IMR-90 (cell line): ENCODE data around the gene RIC8B. TPM values are rescaled to one million over a fixed set of nuclear protein-coding genes. Genes with fewer than 3 reads are reported as not detected.

ENCODE experiments used
- ATAC-seq: fragments of 200-7000 bp; cut with Tn5 transposase; 2 replicates; pipeline ENCODE4 v1.9.1; 2020; ENCODE audit warnings: low read depth, mild to moderate bottlenecking, moderate library complexity
- BruUV-seq: library from RNA; stranded (reverse); fragments of 400-500 nt; replicated peaks from 2 replicates; lab custom pipeline; 2021; lab: Mats Ljungman, UMichigan
- CTCF ChIA-PET: fragments of 300-600 bp; formaldehyde crosslinking; extraction: SDS; loops from one replicate; lab custom pipeline; 2021; ENCODE audit warnings: antibody characterized with exemption; lab: Yijun Ruan, JAX
- POLR2A ChIA-PET: fragments of 300-600 bp; sonication (Branson Sonifier 250); formaldehyde crosslinking; loops from one replicate; lab custom pipeline; 2022; ENCODE audit warnings: antibody characterized with exemption; ENCODE audit not compliant: unreplicated experiment; lab: Charles Lee
- DNase-seq: peaks from one replicate; pipeline ENCODE4 v3.0.0; 2013
- H2AFZ ChIP-seq: replicated peaks from 2 replicates; pipeline ENCODE3; 2013; ENCODE audit warnings: low read length, mild to moderate bottlenecking; ENCODE audit not compliant: poor library complexity
- H2AK5ac ChIP-seq: 2 replicates; pipeline ENCODE4 v1.6.1; 2013; ENCODE audit warnings: low read depth, low read length, inconsistent platforms
- H2AK9ac ChIP-seq: replicated peaks from 2 replicates; pipeline ENCODE3; 2013; ENCODE audit warnings: mild to moderate bottlenecking, low read depth, low read length, moderate library complexity; ENCODE audit not compliant: poor library complexity
- H2BK120ac ChIP-seq: 2 replicates; pipeline ENCODE4 v1.6.1; 2013; ENCODE audit warnings: low read depth, low read length, inconsistent platforms
- H2BK15ac ChIP-seq: 3 replicates; pipeline ENCODE4 v1.6.1; 2013; ENCODE audit warnings: low read depth, low read length, inconsistent platforms
- H2BK20ac ChIP-seq: 2 replicates; pipeline ENCODE4 v1.6.1; 2013; ENCODE audit warnings: low read depth, mild to moderate bottlenecking, inconsistent platforms, low read length, moderate library complexity
- H2BK5ac ChIP-seq: 2 replicates; pipeline ENCODE4 v1.6.1; 2013; ENCODE audit warnings: mild to moderate bottlenecking, low read depth, low read length, inconsistent platforms; ENCODE audit not compliant: poor library complexity, severe bottlenecking
- H3K14ac ChIP-seq: replicated peaks from 2 replicates; pipeline ENCODE4 v1.6.1; 2013; ENCODE audit warnings: low read depth, low read length, inconsistent platforms
- H3K18ac ChIP-seq: 2 replicates; pipeline ENCODE4 v1.6.1; 2013; ENCODE audit warnings: low read depth, low read length, control low read depth
- H3K23ac ChIP-seq: 2 replicates; pipeline ENCODE4 v1.6.1; 2013; ENCODE audit warnings: low read depth, low read length, inconsistent platforms
- H3K27ac ChIP-seq: 2 replicates; pipeline ENCODE4 v1.5.1; 2013; ENCODE audit warnings: mild to moderate bottlenecking, control low read depth, low read length; ENCODE audit not compliant: insufficient read depth
- H3K27me3 ChIP-seq: 2 replicates; pipeline ENCODE4 v1.6.1; 2013; ENCODE audit warnings: low read length; ENCODE audit not compliant: control insufficient read depth, insufficient read depth
- H3K36me3 ChIP-seq: 2 replicates; pipeline ENCODE4 v1.6.1; 2013; ENCODE audit warnings: low read length, mixed read lengths; ENCODE audit not compliant: control insufficient read depth, insufficient read depth
- H3K4ac ChIP-seq: 2 replicates; pipeline ENCODE4 v1.6.1; 2013; ENCODE audit warnings: low read depth, low read length, inconsistent platforms
- H3K4me1 ChIP-seq: 2 replicates; pipeline ENCODE4 v1.6.1; 2013; ENCODE audit warnings: low read length, mixed read lengths; ENCODE audit not compliant: control insufficient read depth, insufficient read depth
- H3K4me2 ChIP-seq: 2 replicates; pipeline ENCODE4 v1.6.1; 2013; ENCODE audit warnings: low read depth, mild to moderate bottlenecking, control low read depth, low read length, moderate library complexity
- H3K4me3 ChIP-seq: 2 replicates; pipeline ENCODE4 v1.5.1; 2013; ENCODE audit warnings: low read depth, mild to moderate bottlenecking, control low read depth, low read length, moderate library complexity; ENCODE audit not compliant: insufficient read depth
- H3K56ac ChIP-seq: 2 replicates; pipeline ENCODE4 v1.6.1; 2013; ENCODE audit warnings: low read length, inconsistent platforms; ENCODE audit not compliant: insufficient read depth; ENCODE audit errors: extremely low read depth
- H3K79me1 ChIP-seq, 2 experiments: 2 replicates each; pipeline ENCODE4 v1.6.1; 2013; ENCODE audit warnings: low read length in 2 of 2, inconsistent platforms in 1 of 2, low read depth in 1 of 2
- H3K9ac ChIP-seq: 2 replicates; pipeline ENCODE4 v1.6.1; 2013; ENCODE audit warnings: low read depth, low read length, control low read depth
- H3K9me1 ChIP-seq: 2 replicates; pipeline ENCODE4 v1.6.1; 2013; ENCODE audit warnings: low read length, inconsistent platforms; ENCODE audit not compliant: insufficient read depth
- H3K9me3 ChIP-seq: 2 replicates; pipeline ENCODE4 v1.6.1; 2013; ENCODE audit warnings: low read length; ENCODE audit not compliant: control insufficient read depth, insufficient read depth
- H4K20me1 ChIP-seq: 2 replicates; pipeline ENCODE4 v1.6.1; 2013; ENCODE audit warnings: low read length, inconsistent platforms; ENCODE audit not compliant: insufficient read depth
- H4K5ac ChIP-seq: 2 replicates; pipeline ENCODE4 v1.6.1; 2013; ENCODE audit warnings: mild to moderate bottlenecking, low read depth, low read length, control low read depth
- H4K8ac ChIP-seq, 2 experiments: 2 replicates each; pipeline ENCODE4 v1.6.1; 2013; ENCODE audit warnings: low read depth in 2 of 2, low read length in 2 of 2, control low read depth in 1 of 2, inconsistent platforms in 1 of 2
- H4K91ac ChIP-seq: 2 replicates; pipeline ENCODE4 v1.6.1; 2013; ENCODE audit warnings: low read depth, low read length, inconsistent platforms; ENCODE audit not compliant: insufficient read depth
- BHLHE40 ChIP-seq: fragments of 150-350 bp; IDR thresholded peaks from 2 replicates; pipeline ENCODE4 v1.6.1; 2016; ENCODE audit warnings: mild to moderate bottlenecking, low read depth, low read length
- CEBPB ChIP-seq: IDR thresholded peaks from 2 replicates; pipeline ENCODE4 v1.6.1; 2012; ENCODE audit warnings: low read depth, low read length, improper control_type of control experiment
- CHD1 ChIP-seq: IDR thresholded peaks from 2 replicates; pipeline ENCODE4 v1.6.1; 2012; ENCODE audit warnings: low read depth, low read length, improper control_type of control experiment
- FOS ChIP-seq: fragments of 150-350 bp; IDR thresholded peaks from 2 replicates; pipeline ENCODE4 v1.6.1; 2016; ENCODE audit warnings: low read depth, low read length
- MAFK ChIP-seq: IDR thresholded peaks from 2 replicates; pipeline ENCODE4 v1.6.1; 2012; ENCODE audit warnings: low read depth, low read length, improper control_type of control experiment
- MAZ ChIP-seq: IDR thresholded peaks from 2 replicates; pipeline ENCODE4 v1.6.1; 2012; ENCODE audit warnings: low read depth, mild to moderate bottlenecking, low read length, improper control_type of control experiment, moderate library complexity, borderline replicate concordance
- MXI1 ChIP-seq: IDR thresholded peaks from 2 replicates; pipeline ENCODE4 v1.6.1; 2012; ENCODE audit warnings: low read depth, mild to moderate bottlenecking, low read length, moderate library complexity, borderline replicate concordance
- NFE2L2 ChIP-seq: fragments of 150-350 bp; IDR thresholded peaks from 2 replicates; pipeline ENCODE4 v1.6.1; 2016; ENCODE audit warnings: low read depth, mild to moderate bottlenecking, low read length
- POLR2A ChIP-seq: IDR thresholded peaks from 2 replicates; pipeline ENCODE4 v1.6.1; 2012; ENCODE audit warnings: mild to moderate bottlenecking, low read depth, low read length
- RAD21 ChIP-seq: IDR thresholded peaks from 2 replicates; pipeline ENCODE4 v1.6.1; 2012; ENCODE audit warnings: low read length, improper control_type of control experiment
- RCOR1 ChIP-seq: IDR thresholded peaks from 2 replicates; pipeline ENCODE4 v1.6.1; 2012; ENCODE audit warnings: mild to moderate bottlenecking, low read length, improper control_type of control experiment; ENCODE audit not compliant: insufficient replicate concordance
- RFX5 ChIP-seq: IDR thresholded peaks from 2 replicates; pipeline ENCODE4 v1.8.0; 2012; ENCODE audit warnings: low read depth, mild to moderate bottlenecking, low read length, moderate library complexity
- SMC3 ChIP-seq: fragments of 150-350 bp; IDR thresholded peaks from 2 replicates; pipeline ENCODE4 v1.6.1; 2016; ENCODE audit warnings: low read depth, mild to moderate bottlenecking, antibody characterized with exemption, low read length, moderate library complexity
- WGBS, 2 experiments: methylation state at CpG; one replicate each; pipeline versions ENCODE4 v1.1.5 to v1.1.7; 2013; ENCODE audit warnings: missing lambda C conversion rate in 2 of 2; ENCODE audit not compliant: insufficient read length in 1 of 2; ENCODE audit errors: extremely low coverage in 2 of 2; 5-methylcytosine and 5-hydroxymethylcytosine counted together
- dilution Hi-C: fragments of 300-500 bp; cut with HindIII; formaldehyde crosslinking; loops from one replicate; pipeline ENCODE4 v1.14.3; 2018; ENCODE audit warnings: low sequenced_read_pairs; ENCODE audit not compliant: unreplicated experiment
- in situ Hi-C: fragments of 300-500 bp; cut with MboI; formaldehyde crosslinking; loops from 3 replicates; pipeline ENCODE4 v1.14.3; 2019; ENCODE audit warnings: low sequenced_read_pairs, inconsistent platforms, mixed read lengths
- intact Hi-C: fragments of 100-400 bp; cut with micrococcal nuclease; formaldehyde crosslinking; loops from 2 replicates; pipeline ENCODE4 v1.10.0; 2022
- polyA plus RNA-seq, 3 experiments: library from polyadenylated mRNA; depleted of rRNA; stranded (reverse); fragments of >200 nt; gene quantifications; 2 replicates each; pipeline ENCODE4 v1.2.3, GENCODE V29; 2012; ENCODE audit warnings: low replicate concordance in 1 of 3
- total RNA-seq: library from RNA; depleted of rRNA; stranded (reverse); fragments of >200 nt; gene quantifications from 2 replicates; pipeline ENCODE4 v1.2.3, GENCODE V29; 2012
- TF ChIP-seq, protein P1 (sequence below): fragments of 150-350 bp; IDR thresholded peaks from 2 replicates; pipeline ENCODE4 v1.6.1; 2016; ENCODE audit warnings: low read depth, mild to moderate bottlenecking, low read length, moderate library complexity, borderline replicate concordance
- TF ChIP-seq, protein P2 (sequence below): conservative IDR thresholded peaks from 2 replicates; pipeline ENCODE4 v1.5.1; 2012; ENCODE audit warnings: mild to moderate bottlenecking, low read depth, low read length, improper control_type of control experiment
- TF ChIP-seq, protein P3 (sequence below): fragments of 150-350 bp; IDR thresholded peaks from 2 replicates; pipeline ENCODE4 v1.6.1; 2017; ENCODE audit warnings: mild to moderate bottlenecking, antibody characterized with exemption, low read length, low read depth

RIC8B gene
- total and polyA plus RNA-seq, 2 of the 4 experiments (the other 2 are of a cell fraction), result 5.5 to 19.5 TPM

DNA sequence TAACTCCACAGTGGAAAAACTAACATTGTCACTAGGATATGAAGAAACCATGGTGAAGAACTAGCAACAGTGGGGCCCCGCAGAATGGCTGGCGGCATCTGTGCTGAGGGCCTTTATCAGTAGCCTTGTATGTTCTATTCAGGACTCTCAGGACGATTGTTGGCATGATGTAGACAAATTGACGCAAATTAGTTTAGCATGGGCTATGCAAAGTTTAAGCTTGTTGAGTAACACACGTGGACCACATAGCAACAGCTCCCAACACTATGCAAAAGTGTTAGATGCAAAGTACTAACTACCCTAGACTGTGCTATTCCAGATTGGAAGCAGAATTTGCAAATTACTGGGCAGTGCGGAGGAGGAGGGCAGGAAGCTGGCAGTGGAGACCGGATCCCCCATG lies 143.0 kb downstream of the RIC8B start:
- H2BK15ac ChIP-seq, result no peak overlapping the region
- no peak overlapping the region for H3K4me3 ChIP-seq
- ChIA-PET CTCF (interaction anchor here (0.6 to 0.7 kb wide), 2 partner anchors 503 to 527 kb away, joined by 4 to 8 read pairs; no protein-coding TSS in a partner anchor), POLR2A (no interaction called here)
- H3K27me3 ChIP-seq, result peaks cover 12% of the 10 kb centered on the region
- BruUV-seq, result no TSS peak
- intact Hi-C loops, result loop anchor here (10.0 kb wide), 1 partner anchor 143 kb away; the partner anchor contains the start of gene RIC8B
- no peaks in the 10 kb centered on the region for H3K36me3 ChIP-seq
- no peak overlapping the region for H2BK5ac ChIP-seq
- no peaks in the 10 kb centered on the region for H3K9me1 ChIP-seq
- H3K4ac ChIP-seq, result no peak overlapping the region
- no peak overlapping the region for H4K8ac ChIP-seq
- no peak overlapping the region for H3K27ac ChIP-seq
- TF ChIP-seq FOS (no peak), RCOR1 (no peak), RAD21 (no peak), CHD1 (no peak), MAFK (no peak), NFE2L2 (no peak), RFX5 (no peak), SMC3 (no peak), CEBPB (no peak), MXI1 (no peak), MAZ (no peak), BHLHE40 (no peak), POLR2A (no peak)
- TF ChIP-seq, protein P1, sequence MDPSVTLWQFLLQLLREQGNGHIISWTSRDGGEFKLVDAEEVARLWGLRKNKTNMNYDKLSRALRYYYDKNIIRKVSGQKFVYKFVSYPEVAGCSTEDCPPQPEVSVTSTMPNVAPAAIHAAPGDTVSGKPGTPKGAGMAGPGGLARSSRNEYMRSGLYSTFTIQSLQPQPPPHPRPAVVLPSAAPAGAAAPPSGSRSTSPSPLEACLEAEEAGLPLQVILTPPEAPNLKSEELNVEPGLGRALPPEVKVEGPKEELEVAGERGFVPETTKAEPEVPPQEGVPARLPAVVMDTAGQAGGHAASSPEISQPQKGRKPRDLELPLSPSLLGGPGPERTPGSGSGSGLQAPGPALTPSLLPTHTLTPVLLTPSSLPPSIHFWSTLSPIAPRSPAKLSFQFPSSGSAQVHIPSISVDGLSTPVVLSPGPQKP, result no peak
- TF ChIP-seq, protein P2, sequence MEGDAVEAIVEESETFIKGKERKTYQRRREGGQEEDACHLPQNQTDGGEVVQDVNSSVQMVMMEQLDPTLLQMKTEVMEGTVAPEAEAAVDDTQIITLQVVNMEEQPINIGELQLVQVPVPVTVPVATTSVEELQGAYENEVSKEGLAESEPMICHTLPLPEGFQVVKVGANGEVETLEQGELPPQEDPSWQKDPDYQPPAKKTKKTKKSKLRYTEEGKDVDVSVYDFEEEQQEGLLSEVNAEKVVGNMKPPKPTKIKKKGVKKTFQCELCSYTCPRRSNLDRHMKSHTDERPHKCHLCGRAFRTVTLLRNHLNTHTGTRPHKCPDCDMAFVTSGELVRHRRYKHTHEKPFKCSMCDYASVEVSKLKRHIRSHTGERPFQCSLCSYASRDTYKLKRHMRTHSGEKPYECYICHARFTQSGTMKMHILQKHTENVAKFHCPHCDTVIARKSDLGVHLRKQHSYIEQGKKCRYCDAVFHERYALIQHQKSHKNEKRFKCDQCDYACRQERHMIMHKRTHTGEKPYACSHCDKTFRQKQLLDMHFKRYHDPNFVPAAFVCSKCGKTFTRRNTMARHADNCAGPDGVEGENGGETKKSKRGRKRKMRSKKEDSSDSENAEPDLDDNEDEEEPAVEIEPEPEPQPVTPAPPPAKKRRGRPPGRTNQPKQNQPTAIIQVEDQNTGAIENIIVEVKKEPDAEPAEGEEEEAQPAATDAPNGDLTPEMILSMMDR, result no peak
- TF ChIP-seq, protein P3, sequence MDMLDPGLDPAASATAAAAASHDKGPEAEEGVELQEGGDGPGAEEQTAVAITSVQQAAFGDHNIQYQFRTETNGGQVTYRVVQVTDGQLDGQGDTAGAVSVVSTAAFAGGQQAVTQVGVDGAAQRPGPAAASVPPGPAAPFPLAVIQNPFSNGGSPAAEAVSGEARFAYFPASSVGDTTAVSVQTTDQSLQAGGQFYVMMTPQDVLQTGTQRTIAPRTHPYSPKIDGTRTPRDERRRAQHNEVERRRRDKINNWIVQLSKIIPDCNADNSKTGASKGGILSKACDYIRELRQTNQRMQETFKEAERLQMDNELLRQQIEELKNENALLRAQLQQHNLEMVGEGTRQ, result no peak
- no peak for ATAC-seq
- no peaks in the 10 kb centered on the region for H3K9me3 ChIP-seq
- H3K14ac ChIP-seq, result no peak overlapping the region
- 63% methylated on average over 3 of the region's 7 CpGs; no CpG with 5 or more reads in 1 of the 2 experiments for WGBS, 2 experiments
- H2BK120ac ChIP-seq, result no peak overlapping the region
- H2AK9ac ChIP-seq, result no peak overlapping the region
- H4K91ac ChIP-seq, result no peak overlapping the region
- dilution Hi-C loops, result loop anchor here (25.0 kb wide), 1 partner anchor 530 kb away; no protein-coding TSS in a partner anchor
- no peak overlapping the region for H2BK20ac ChIP-seq
- no peak overlapping the region for H3K56ac ChIP-seq
- DNase-seq, result no peak
- H3K4me1 ChIP-seq, result no peaks in the 10 kb centered on the region
- H4K5ac ChIP-seq, result no peak overlapping the region
- H3K23ac ChIP-seq, result no peak overlapping the region
- H3K4me2 ChIP-seq, result no peak overlapping the region
- H3K18ac ChIP-seq, result no peak overlapping the region
- H2AK5ac ChIP-seq, result no peak overlapping the region
- H4K20me1 ChIP-seq, result no peaks in the 10 kb centered on the region
- H3K79me1 ChIP-seq, result no peaks in the 10 kb centered on the region
- no peak overlapping the region for H3K9ac ChIP-seq
- no peak overlapping the region for H2AFZ ChIP-seq
- in situ Hi-C loops, result loop anchor here (5.0 to 10.0 kb wide), 2 partner anchors 530 to 683 kb away; no protein-coding TSS in a partner anchor
